Omental fat pad (tissue), 4 donors: ENCODE data around the gene OGFR. TPM values are rescaled to one million over a fixed set of nuclear protein-coding genes. Genes with fewer than 3 reads are reported as not detected.
"Not testable (repeated sequence)": the region's sequence is repeated elsewhere in the genome, so short reads cannot be mapped to it uniquely, and the experiment has no call there.

Source experiments
- ATAC-seq: fragments of 150-250 bp; one replicate; pipeline ENCODE4 v1.9.1; 2016; ENCODE audit warnings: mild to moderate bottlenecking, moderate library complexity; ENCODE audit not compliant: low FRiP score
- DNase-seq: peaks from one replicate; pipeline ENCODE4 v3.0.0-alpha.2; 2019; ENCODE audit warnings: low spot score
- CTCF ChIP-seq, 3 donors: fragments of 450-650 bp; IDR thresholded peaks; one replicate each; pipeline ENCODE4 v1.5.1; 2016 to 2017; ENCODE audit warnings: antibody characterized with exemption in 3 of 3, mild to moderate bottlenecking in 3 of 3, moderate library complexity in 2 of 3
- total RNA-seq, 4 donors: library from RNA; depleted of rRNA; stranded (reverse); fragments of >200 nt; gene quantifications; one replicate each; pipeline ENCODE4 v1.1.0, GENCODE V29; 2016

Gene OGFR
- total RNA-seq, 4 donors from 2014 or later = 34.0 to 84.2 (median 52.8) TPM

GRCh38 chr20:62852841-62853240 is 48.2 kb downstream of the OGFR start:
- DNase-seq (no peak), ATAC-seq (no peak)
- no peak for TF ChIP-seq CTCF (IDR thresholded peaks at IDR 0.05)

GRCh38 chr20:62853304-62853703 is 48.7 kb downstream of the OGFR start:
- not testable (repeated sequence) for DNase-seq, ATAC-seq

- DNase-seq (no peak), ATAC-seq (no peak)
- no peak for TF ChIP-seq CTCF (IDR thresholded peaks at IDR 0.05)
These were observed 49.5 kb downstream of the OGFR start for GRCh38 chr20:62854121-62854520.

GRCh38 chr20:62855120-62855519 is 50.5 kb downstream of the OGFR start:
- ATAC-seq (no peak), DNase-seq (no peak)
- no peak for TF ChIP-seq CTCF (IDR thresholded peaks at IDR 0.05)

- DNase-seq (no peak), ATAC-seq (no peak)
- no peak for TF ChIP-seq CTCF (IDR thresholded peaks at IDR 0.05)
These were observed 52.4 kb downstream of the OGFR start for GRCh38 chr20:62856931-62857619.

- DNase-seq = no peak
- ATAC-seq = no peak
- TF ChIP-seq CTCF (IDR thresholded peaks at IDR 0.05) = no peak
These were observed 53.6 kb downstream of the OGFR start for GRCh38 chr20:62858058-62858830.

GRCh38 chr20:62859721-62860120 is 55.1 kb downstream of the OGFR start:
- DNase-seq (no peak), ATAC-seq (no peak)
- TF ChIP-seq CTCF (IDR thresholded peaks at IDR 0.05) = no peak
